Right ventricle myocardium inferior (tissue), 1 donor: ENCODE data around the gene DRAM2. TPM values are rescaled to one million over a fixed set of nuclear protein-coding genes. Genes with fewer than 3 reads are reported as not detected.

Experiments used
- ATAC-seq: fragments of 200-7000 bp; cut with Tn5 transposase; one replicate; pipeline ENCODE4 v1.9.1; 2020; ENCODE audit warnings: mild to moderate bottlenecking, moderate library complexity
- DNase-seq: peaks from one replicate; pipeline ENCODE4 v3.0.0; 2021; ENCODE audit errors: missing footprints
- intact Hi-C: fragments of 100-400 bp; cut with DNase I; formaldehyde crosslinking; loops from one replicate; pipeline ENCODE4 v1.11.0; 2022
- long read RNA-seq: library from polyadenylated mRNA; unstranded; transcript quantifications from one replicate; pipeline ENCODE4 v2.0.0, GENCODE V29; 2021
- total RNA-seq: library from RNA; stranded (reverse); fragmentation: NEBNext Ultra II Directional; extraction: Animal tissue kit (Norgen Biotek cat#: 25700); gene quantifications from one replicate; pipeline ENCODE4 v1.2.1, GENCODE V29; 2021
- donor health status: DM: no; HTN: yes; CAD: no; lungs with severe emphysema.

Gene DRAM2
- 37.1 TPM for total RNA-seq
- long read RNA-seq, partial matches to known transcripts: 0 of 15 reads
- long read RNA-seq, other reads (novel, unspliced or antisense): 13 of 15 reads

GRCh38 chr1:111139956-111140679 is at the start of gene DRAM2, which contains the start of gene CEPT1:
DRAM2 (minus strand) TSS chr1:111140093; CDS start chr1:111131554, 8,539 bp downstream.
CEPT1 (plus strand) TSS chr1:111140223; CDS start chr1:111147715, 7,492 bp downstream.
- peak; percentile 98 for ATAC-seq
- intact Hi-C loops: no loop called here
- peak; percentile 97 for DNase-seq

GRCh38 chr1:111184663-111185062 is 44.8 kb upstream of the DRAM2 start:
- no peak for ATAC-seq
- no peak for DNase-seq
- intact Hi-C loops: no loop called here

DNA sequence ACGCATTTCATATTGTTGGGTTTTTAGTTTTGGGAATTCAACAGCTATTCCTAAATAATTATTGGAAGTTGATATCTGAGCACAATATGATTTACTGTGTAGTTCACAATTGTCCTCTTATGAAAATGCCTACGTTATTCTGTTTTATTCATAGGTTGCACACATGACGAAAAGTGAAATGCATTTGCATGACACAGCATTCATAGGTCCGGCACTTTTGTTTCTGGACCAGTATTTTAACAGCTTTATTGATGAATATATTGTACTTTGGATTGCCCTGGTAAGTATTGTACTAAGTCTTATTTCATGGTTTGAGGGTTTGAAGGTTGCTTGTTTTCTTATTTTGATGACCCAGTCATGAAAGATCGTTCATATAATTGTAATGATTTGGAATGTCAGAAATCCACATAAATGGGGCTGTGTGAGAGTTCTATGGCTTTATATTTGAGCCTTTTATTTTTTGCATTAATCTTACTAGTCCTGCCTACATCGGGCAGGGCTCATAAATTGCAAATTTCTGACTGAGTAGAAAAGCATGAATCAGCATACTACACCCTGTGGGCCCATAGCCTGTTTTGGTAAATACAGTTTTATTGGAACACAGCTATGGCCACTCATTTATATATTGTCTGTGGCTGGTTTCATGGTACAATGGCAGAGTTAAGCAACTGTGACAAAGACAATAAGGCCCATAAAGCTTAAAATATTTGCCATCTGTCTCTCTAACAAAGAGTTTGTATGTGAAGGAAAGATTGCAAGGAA is 43.6 kb upstream of the DRAM2 start:
- no peak for ATAC-seq

GRCh38 chr1:111182052-111182451 is 42.2 kb upstream of the DRAM2 start:
- no peak for ATAC-seq
- intact Hi-C loops: no loop called here
- no peak for DNase-seq

More for the DNA sequence above, 43.6 kb upstream of the DRAM2 start:
- intact Hi-C loops: no loop called here
- no peak for DNase-seq

- ATAC-seq (no peak), DNase-seq (no peak)
- intact Hi-C loops: no loop called here
Observed at GRCh38 chr1:111179968-111180533, 40.2 kb upstream of the DRAM2 start.

- intact Hi-C loops: no loop called here
- DNase-seq (no peak), ATAC-seq (no peak)
Observed at GRCh38 chr1:111176678-111177077, 36.8 kb upstream of the DRAM2 start.

DNA sequence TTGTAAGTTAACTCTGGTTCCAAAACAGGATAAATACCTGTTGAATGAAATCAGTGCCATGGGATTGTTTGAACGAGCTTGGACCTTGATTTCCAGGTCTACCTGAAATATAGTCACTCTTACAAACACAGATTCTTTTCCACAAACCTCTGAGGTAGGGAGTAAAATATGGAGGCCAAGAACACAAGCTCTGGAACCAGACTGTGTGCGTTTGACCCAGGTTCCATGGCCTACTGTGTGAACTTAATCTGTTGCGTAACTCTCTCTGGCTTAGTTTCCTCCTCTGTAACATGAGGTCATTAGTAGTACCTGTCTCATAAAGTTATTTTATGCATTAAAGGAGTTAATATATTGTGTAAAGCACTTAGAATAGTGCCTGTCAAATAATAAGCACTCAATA is 35.5 kb upstream of the DRAM2 start:
- DNase-seq: no peak
- ATAC-seq: no peak
- intact Hi-C loops: no loop called here

GRCh38 chr1:111174070-111174469 is 34.2 kb upstream of the DRAM2 start:
- intact Hi-C loops: no loop called here
- DNase-seq: no peak
- ATAC-seq: no peak

DNA sequence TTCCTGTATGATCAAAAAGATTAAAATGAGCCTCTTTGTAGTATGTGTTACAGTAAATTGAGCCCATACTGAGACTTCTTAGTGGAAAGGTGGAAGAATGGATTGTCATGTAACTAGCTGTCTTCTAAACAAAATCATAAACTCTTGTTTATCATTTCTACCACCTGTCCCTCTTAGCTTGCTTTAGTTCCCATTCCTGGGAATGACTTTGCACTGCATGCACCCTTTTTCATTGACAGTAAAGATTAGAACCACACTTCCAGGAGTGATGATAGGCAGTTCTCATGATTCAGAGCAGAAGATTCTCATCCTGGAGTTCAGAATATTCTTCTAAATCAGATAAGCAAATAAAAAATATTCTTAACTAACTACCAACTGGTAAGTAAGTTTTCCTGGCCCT is 32.6 kb upstream of the DRAM2 start:
- DNase-seq (no peak), ATAC-seq (no peak)
- intact Hi-C loops: no loop called here

DNA sequence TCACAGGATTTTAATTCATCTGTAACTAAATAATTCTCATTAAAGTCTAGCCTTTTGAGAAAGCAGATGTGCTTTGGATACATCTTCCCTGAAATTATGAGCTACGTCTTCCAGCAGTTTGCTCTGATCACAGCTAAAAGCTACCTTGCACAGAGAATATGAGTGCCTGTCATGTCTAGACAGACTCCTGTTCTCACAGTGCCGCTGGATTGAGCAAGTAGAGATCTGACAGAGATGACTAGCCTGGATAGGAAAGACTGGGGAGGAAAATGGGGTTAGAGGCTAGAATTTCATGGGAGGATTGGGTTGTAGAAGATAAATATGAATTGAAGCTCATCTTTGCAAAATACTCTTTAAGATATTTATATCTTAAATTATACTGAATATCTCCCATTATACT is 24.3 kb upstream of the DRAM2 start:
- no peak for DNase-seq
- ATAC-seq: no peak
- intact Hi-C loops: no loop called here

DNA sequence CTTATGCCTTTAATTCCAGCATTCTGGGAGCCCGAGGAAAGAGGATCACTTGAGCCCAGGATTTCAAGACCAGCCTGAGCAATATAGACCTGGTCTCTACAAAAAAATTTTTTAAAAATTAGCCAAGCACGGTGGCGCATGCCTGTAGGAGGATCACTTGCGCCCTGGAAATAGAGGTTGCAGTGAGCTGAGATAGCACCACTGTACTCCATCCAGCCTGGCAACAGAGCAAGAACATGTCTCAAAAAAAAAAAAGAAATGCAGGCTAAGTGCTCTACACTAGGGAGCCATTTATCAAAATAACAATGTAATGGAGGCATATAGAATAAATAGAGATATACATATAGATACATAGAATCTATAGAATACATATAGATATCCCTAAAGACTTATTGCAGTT is 23.5 kb upstream of the DRAM2 start:
- ATAC-seq (peak; percentile 79), DNase-seq (no peak)
- intact Hi-C loops: no loop called here

- DNase-seq: no peak
- ATAC-seq: no peak
- intact Hi-C loops: no loop called here
Observed at GRCh38 chr1:111162488-111162880, 22.6 kb upstream of the DRAM2 start.

DNA sequence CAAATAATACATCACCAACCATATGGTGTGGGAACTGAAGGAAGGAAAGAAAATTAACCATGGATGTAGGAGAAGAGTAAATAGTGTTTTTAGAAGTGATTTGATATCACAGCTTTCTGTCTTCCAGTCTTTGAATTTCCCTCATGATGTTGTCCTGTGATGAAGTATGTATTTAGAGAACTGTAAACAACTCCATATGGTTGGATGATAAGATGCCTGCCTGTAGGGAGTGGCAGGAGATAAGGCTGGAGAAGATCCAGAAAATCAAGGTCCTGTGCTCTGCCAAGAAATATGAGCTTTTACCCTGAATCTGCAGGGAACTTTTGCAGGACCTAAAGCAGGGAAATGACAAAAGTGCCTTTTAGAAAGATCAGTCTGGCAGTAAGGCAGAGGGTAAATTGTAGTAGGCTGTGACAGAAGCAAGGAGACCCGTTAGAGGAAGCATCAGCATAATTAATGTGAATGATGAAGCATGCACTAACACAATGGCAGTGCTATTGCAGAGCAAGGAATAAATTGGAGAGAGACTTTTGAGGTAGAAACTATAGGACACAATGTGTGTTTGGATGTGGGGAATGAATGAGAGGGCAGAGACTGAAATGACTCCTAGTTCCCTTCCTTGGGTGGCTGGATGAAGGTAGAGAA is 22.1 kb upstream of the DRAM2 start:
- intact Hi-C loops: no loop called here
- ATAC-seq: no peak
- DNase-seq: no peak

DNA sequence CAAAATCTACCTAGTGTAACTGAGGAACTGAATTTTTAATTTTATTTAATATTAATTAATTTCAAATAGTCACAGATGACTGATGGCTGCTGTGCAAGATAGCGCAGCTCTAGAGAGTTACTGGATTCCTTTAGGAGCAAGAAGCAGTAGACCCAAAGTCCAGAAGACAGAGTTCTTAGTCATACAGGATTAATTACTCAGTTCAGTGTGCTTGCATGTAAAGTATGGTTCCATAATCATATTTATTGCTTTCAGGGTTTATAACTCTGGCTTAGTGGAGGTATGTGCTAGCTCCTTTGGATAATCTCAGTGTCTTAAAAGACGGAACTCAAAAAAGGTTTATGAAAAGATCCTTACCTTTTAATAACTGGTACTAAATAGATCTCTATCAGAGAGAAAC is 17.5 kb upstream of the DRAM2 start:
- ATAC-seq: no peak
- no peak for DNase-seq
- intact Hi-C loops: no loop called here

DNA sequence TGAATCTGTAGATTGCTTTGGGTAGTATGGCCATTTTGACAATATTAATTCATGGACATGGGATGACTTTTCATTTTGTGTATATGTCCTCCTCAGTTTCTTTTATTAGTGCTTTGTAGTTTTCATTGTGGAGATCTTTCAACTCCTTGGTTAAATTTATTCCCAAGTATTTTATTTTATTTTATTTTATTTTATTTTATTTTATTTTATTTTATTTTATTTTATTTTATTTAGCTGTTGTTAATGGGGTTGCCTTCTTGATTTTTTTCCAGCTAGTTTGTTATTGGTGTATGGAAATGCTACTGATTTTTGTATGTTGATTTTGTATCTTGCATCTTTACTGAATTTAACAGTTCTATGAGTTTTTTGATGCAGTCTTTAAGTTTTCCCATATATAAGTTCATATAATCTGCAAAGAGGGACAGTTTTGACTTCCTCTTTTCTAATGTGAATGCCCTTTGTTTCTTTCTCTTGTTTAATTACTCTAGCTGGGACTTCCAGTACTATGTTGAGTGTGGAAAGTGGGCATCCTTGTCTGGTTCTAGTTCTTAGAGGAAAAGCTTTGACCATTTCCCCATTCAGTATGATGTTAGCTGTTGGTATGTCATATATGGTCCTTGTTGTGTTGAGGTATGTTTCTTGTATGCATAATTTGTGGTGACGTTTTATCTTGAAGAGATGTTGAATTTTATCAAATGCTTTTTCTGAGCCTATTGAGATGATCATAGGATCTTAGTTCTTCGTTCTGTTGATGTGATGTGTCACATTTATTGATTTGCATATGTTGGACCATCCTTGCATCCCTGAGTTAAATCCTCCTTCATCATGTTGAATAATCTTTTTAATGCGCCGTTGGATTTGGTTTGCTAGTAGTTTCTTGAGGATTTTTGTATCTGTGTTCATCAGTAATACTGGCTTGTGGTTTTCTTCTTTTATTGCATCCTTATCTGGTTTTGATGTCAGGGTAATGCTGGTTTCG is 14.4 kb upstream of the DRAM2 start:
- ATAC-seq (no peak), DNase-seq (no peak)
- intact Hi-C loops: no loop called here

GRCh38 chr1:111151838-111152237 is 11.9 kb upstream of the DRAM2 start:
- DNase-seq: no peak
- ATAC-seq: no peak
- intact Hi-C loops: no loop called here

- ATAC-seq (no peak), DNase-seq (no peak)
- intact Hi-C loops: no loop called here
Observed at GRCh38 chr1:111148376-111148881, 8.5 kb upstream of the DRAM2 start.

- no peak for ATAC-seq
- intact Hi-C loops: no loop called here
- DNase-seq: no peak
Observed at GRCh38 chr1:111147948-111148347, 8.1 kb upstream of the DRAM2 start.
